RWPE1 (cell line): ENCODE results near the gene ECEL1.
"Not testable (repeated sequence)": the region's sequence is repeated elsewhere in the genome, so short reads cannot be mapped to it uniquely, and the experiment has no call there.

ENCODE experiments used
- CTCF ChIA-PET: fragments of 350-600 bp; sonication (Branson Sonifier 250); formaldehyde crosslinking; extraction: SDS; loops from one replicate; lab custom pipeline; 2021; lab: Yijun Ruan, JAX
- POLR2A ChIA-PET: fragments of 400-600 bp; formaldehyde crosslinking; extraction: SDS; loops from one replicate; lab custom pipeline; 2020; ENCODE audit warnings: antibody characterized with exemption; ENCODE audit not compliant: low non-redundant PET; lab: Yijun Ruan, JAX
- DNase-seq: peaks from one replicate; pipeline ENCODE4 v3.0.0; 2012; ENCODE audit warnings: low spot score
- H3K27ac ChIP-seq: fragments of 450-650 bp; 2 replicates; pipeline ENCODE4 v1.5.1; 2017
- TF ChIP-seq, protein P1 (sequence below): fragments of 450-650 bp; conservative IDR thresholded peaks from 2 replicates; pipeline ENCODE4 v1.5.1; 2017; ENCODE audit warnings: low read depth, mild to moderate bottlenecking

The ECEL1 gene

DNA sequence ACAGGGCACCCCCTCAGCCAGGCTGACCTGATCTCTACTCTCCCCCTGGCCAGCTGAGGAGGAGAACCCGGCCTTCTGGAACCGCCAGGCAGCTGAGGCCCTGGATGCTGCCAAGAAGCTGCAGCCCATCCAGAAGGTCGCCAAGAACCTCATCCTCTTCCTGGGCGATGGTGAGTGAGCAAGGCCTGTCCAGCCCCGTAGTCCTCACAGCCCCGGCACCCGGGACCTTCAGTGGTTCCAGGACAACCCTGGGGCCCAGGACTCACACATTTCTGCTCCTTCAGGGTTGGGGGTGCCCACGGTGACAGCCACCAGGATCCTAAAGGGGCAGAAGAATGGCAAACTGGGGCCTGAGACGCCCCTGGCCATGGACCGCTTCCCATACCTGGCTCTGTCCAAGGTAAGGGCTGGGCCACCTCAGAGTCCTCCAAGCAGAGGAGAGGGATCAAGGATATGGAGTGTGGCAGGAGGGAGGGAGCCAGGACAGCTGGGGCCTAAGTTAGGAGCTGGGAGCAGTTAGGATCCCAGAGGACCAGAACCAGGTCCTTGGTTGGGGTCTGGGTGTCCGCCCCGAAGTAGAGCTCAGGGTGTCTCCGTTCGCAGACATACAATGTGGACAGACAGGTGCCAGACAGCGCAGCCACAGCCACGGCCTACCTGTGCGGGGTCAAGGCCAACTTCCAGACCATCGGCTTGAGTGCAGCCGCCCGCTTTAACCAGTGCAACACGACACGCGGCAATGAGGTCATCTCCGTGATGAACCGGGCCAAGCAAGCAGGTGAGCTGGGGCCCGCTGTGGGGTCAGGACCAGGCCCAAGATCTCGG lies 31.1 kb downstream of the ECEL1 start:
- CTCF ChIA-PET: no interaction called here

DNA sequence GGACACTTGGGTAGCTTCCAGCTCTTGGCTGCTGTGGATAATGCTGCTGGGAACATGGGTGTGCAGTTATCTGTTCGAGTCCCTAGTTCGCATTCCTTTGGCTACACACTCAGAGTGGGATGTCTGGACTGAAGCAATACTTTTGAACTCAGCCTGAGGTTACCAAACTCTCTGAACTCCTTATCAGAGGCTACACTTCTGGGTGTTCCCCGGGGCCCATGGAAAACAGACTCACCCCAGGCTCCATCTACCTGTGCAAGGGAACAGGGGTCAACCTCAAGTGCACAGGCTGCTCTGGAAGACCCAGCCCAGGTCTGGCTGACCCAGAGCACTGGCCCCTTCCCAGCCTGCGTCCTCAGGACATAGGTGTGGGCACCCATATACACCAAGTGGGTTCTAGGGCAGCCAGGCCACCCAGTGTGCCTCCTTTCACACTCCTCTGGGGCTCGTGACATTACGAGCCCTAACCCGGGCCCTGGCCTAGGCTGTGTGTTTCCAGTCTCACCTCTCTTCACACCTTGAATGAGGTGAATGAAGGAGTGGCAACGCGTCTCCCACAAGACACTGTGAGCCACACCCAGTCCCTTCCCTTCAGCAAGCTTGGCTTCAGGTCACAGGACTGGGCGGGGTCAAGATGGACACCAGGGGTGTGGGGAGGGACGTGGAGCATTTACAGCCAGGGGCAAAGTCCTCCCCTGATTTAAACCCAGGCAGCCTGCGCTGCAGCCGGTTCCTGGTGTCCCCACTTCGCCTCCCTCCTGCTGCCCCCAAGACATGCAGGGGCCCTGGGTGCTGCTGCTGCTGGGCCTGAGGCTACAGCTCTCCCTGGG lies 32.0 kb downstream of the ECEL1 start, which contains the start of gene ALPI:
ALPI (plus strand) TSS at position 728 of the 830 bp plus-strand sequence; CDS start at position 775, 47 bp downstream.
- DNase-seq: no peak
- CTCF ChIA-PET: interaction anchor here (0.6 kb wide), 1 partner anchor 57 kb away, joined by 4 read pairs; no protein-coding TSS in a partner anchor
- POLR2A ChIA-PET: no interaction called here
- TF ChIP-seq, protein P1, sequence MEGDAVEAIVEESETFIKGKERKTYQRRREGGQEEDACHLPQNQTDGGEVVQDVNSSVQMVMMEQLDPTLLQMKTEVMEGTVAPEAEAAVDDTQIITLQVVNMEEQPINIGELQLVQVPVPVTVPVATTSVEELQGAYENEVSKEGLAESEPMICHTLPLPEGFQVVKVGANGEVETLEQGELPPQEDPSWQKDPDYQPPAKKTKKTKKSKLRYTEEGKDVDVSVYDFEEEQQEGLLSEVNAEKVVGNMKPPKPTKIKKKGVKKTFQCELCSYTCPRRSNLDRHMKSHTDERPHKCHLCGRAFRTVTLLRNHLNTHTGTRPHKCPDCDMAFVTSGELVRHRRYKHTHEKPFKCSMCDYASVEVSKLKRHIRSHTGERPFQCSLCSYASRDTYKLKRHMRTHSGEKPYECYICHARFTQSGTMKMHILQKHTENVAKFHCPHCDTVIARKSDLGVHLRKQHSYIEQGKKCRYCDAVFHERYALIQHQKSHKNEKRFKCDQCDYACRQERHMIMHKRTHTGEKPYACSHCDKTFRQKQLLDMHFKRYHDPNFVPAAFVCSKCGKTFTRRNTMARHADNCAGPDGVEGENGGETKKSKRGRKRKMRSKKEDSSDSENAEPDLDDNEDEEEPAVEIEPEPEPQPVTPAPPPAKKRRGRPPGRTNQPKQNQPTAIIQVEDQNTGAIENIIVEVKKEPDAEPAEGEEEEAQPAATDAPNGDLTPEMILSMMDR: no peak
- H3K27ac ChIP-seq: no peak within 1 kb of the TSS

More for the DNA sequence above, 31.1 kb downstream of the ECEL1 start:
- TF ChIP-seq, protein P1: no peak
- POLR2A ChIA-PET: no interaction called here
- DNase-seq: no peak
- no peak overlapping the region for H3K27ac ChIP-seq

GRCh38 chr2:232454630-232455029 lies 33.0 kb downstream of the ECEL1 start:
- TF ChIP-seq, protein P1: no peak
- ChIA-PET CTCF (no interaction called here), POLR2A (no interaction called here)
- DNase-seq: no peak
- no peak overlapping the region for H3K27ac ChIP-seq

- DNase-seq: not testable (repeated sequence)
Measured at GRCh38 chr2:232451645-232452044, 36.0 kb downstream of the ECEL1 start.

GRCh38 chr2:232449964-232450363 lies 37.7 kb downstream of the ECEL1 start:
- no peak for DNase-seq
- no peak overlapping the region for H3K27ac ChIP-seq
- ChIA-PET CTCF (interaction anchor here (0.5 kb wide), 1 partner anchor 11 kb away, joined by 5 read pairs; no protein-coding TSS in a partner anchor), POLR2A (no interaction called here)
- TF ChIP-seq, protein P1: no peak

More at GRCh38 chr2:232451645-232452044, 36.0 kb downstream of the ECEL1 start:
- POLR2A ChIA-PET, CTCF ChIA-PET, H3K27ac ChIP-seq: not testable (repeated sequence)

DNA sequence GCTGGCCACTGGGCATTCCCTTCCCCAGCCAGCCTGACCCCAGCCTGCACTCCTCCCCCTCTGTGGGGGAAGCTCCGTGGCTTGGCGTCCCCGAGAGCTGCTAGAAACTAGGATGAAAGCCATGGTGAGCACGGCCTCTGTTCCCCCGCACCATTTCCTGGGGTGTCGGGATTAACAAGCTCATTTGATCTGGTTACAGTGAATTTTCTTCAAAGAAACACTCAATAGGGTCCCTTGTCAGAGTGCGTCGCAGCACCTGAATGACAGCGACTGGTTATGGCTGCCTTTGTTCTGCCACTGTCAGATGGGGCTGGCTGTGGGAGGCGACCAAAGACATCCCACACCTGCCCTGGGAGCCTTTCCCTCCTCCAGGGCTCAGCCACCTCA lies 39.3 kb downstream of the ECEL1 start:
- CTCF ChIA-PET: interaction anchor here (2.5 kb wide), 1 partner anchor 74 kb away, joined by 24 read pairs; no protein-coding TSS in a partner anchor
- POLR2A ChIA-PET: no interaction called here
- DNase-seq: no peak
- TF ChIP-seq, protein P1: no peak
- H3K27ac ChIP-seq: no peak overlapping the region
